B cell (primary cell): ENCODE results near the gene LRRC4. TPM values are rescaled to one million over a fixed set of nuclear protein-coding genes. Genes with fewer than 3 reads are reported as not detected.

Experiments used
- ATAC-seq: fragments of 200-7000 bp; cut with Tn5 transposase; one replicate; pipeline ENCODE4 v1.10.0; 2021; ENCODE audit warnings: low read depth, mild to moderate bottlenecking, moderate number of reproducible peaks, moderate library complexity
- CTCF ChIA-PET: fragments of 350-600 bp; sonication (Branson Sonifier 250); formaldehyde crosslinking; loops from one replicate; lab custom pipeline; 2021; ENCODE audit warnings: antibody characterized with exemption, inconsistent platforms; lab: Charles Lee
- POLR2A ChIA-PET: fragments of 350-600 bp; sonication (Branson Sonifier 250); formaldehyde crosslinking; loops from one replicate; lab custom pipeline; 2021; ENCODE audit warnings: antibody characterized with exemption; lab: Charles Lee
- DNase-seq: peaks from one replicate; pipeline ENCODE4 v3.0.0; 2013
- H2AFZ ChIP-seq: 2 replicates; pipeline ENCODE4 v1.6.1; 2012; ENCODE audit warnings: mild to moderate bottlenecking, low read depth, low read length; ENCODE audit not compliant: insufficient read depth, poor library complexity, severe bottlenecking
- H3K27ac ChIP-seq, 2 donors: 1 replicate in 1 of 2; 2 replicates in 1 of 2; pipeline ENCODE4 v1.5.1; 2012 to 2013; ENCODE audit warnings: low read length in 2 of 2, mild to moderate bottlenecking in 2 of 2, moderate library complexity in 1 of 2
- H3K27me3 ChIP-seq, 4 experiments: fragments of 200-600 bp in 1 of 4; sonication (generic) in 1 of 4; replicated peaks in 1 of 4; 1 replicate in 2 of 4; 2 replicates in 2 of 4; pipeline versions ENCODE4 v1.6.1 to v1.7.0; 2013 to 2016; ENCODE audit warnings: low read length in 3 of 4, mild to moderate bottlenecking in 2 of 4, mixed read lengths in 1 of 4, moderate library complexity in 1 of 4; ENCODE audit not compliant: insufficient read depth in 4 of 4, control insufficient read depth in 3 of 4; ENCODE audit errors: control extremely low read depth in 1 of 4
- H3K36me3 ChIP-seq, 2 experiments: replicated peaks in 1 of 2; 1 replicate in 1 of 2; 2 replicates in 1 of 2; pipeline versions ENCODE4 v1.6.1 to v1.7.1; 2013; ENCODE audit warnings: low read length in 1 of 2; ENCODE audit not compliant: insufficient read depth in 2 of 2, control insufficient read depth in 1 of 2; ENCODE audit errors: control extremely low read depth in 1 of 2, extremely low read depth in 1 of 2
- H3K4me1 ChIP-seq, 2 donors: fragments of 200-600 bp in 1 of 2; sonication (generic) in 1 of 2; 1 replicate in 1 of 2; 2 replicates in 1 of 2; pipeline versions ENCODE4 v1.5.1 to v1.6.1; 2013 to 2017; ENCODE audit warnings: low read length in 2 of 2; ENCODE audit not compliant: control insufficient read depth in 2 of 2, insufficient read depth in 2 of 2
- H3K4me2 ChIP-seq: replicated peaks from 2 replicates; pipeline ENCODE3; 2012; ENCODE audit warnings: mild to moderate bottlenecking, low read depth, low read length; ENCODE audit not compliant: poor library complexity, severe bottlenecking
- H3K4me3 ChIP-seq, 5 experiments: fragments of 200-600 bp in 1 of 5; sonication (generic) in 1 of 5; 1 replicate in 3 of 5; 2 replicates in 2 of 5; pipeline versions ENCODE4 v1.5.1 to v1.7.0; 2011 to 2016; ENCODE audit warnings: low read length in 4 of 5, mild to moderate bottlenecking in 4 of 5, low read depth in 2 of 5, control low read depth in 1 of 5, moderate library complexity in 1 of 5; ENCODE audit not compliant: insufficient read depth in 1 of 5; ENCODE audit errors: control extremely low read depth in 1 of 5, extremely low read depth in 1 of 5
- H3K79me2 ChIP-seq: fragments of 200-600 bp; sonication (generic); one replicate; pipeline ENCODE4 v1.6.0; 2016; ENCODE audit warnings: low read length; ENCODE audit not compliant: control insufficient read depth, insufficient read depth
- H3K9ac ChIP-seq: fragments of 200-600 bp; sonication (generic); 2 replicates; pipeline ENCODE4 v1.6.1; 2017; ENCODE audit warnings: mild to moderate bottlenecking, low read length, moderate library complexity
- H3K9me3 ChIP-seq, 3 donors: one replicate each; pipeline versions ENCODE4 v1.6.1 to v1.7.1; 2013; ENCODE audit warnings: low read length in 2 of 3; ENCODE audit not compliant: control insufficient read depth in 2 of 3, insufficient read depth in 1 of 3; ENCODE audit errors: control extremely low read depth in 1 of 3
- H4K20me1 ChIP-seq: 2 replicates; pipeline ENCODE4 v1.6.0; 2012; ENCODE audit warnings: mild to moderate bottlenecking, low read length; ENCODE audit not compliant: insufficient read depth, control insufficient read depth, poor library complexity, severe bottlenecking
- H3K27ac Mint-ChIP-seq: one replicate; pipeline ENCODE4 v1.8.0; 2021; ENCODE audit warnings: mixed read lengths
- H3K27me3 Mint-ChIP-seq: one replicate; pipeline ENCODE4 v1.8.0; 2021; ENCODE audit warnings: mixed read lengths
- H3K4me1 Mint-ChIP-seq: one replicate; pipeline ENCODE4 v1.8.0; 2021; ENCODE audit warnings: mixed read lengths
- H3K4me3 Mint-ChIP-seq: one replicate; pipeline ENCODE4 v1.8.0; 2021; ENCODE audit warnings: mixed read lengths
- H3K9me3 Mint-ChIP-seq: one replicate; pipeline ENCODE4 v1.8.0; 2022; ENCODE audit warnings: mixed read lengths; ENCODE audit not compliant: insufficient read depth
- EZH2 ChIP-seq: IDR thresholded peaks from 2 replicates; pipeline ENCODE4 v1.6.1; 2012; ENCODE audit warnings: borderline replicate concordance, low read depth, mild to moderate bottlenecking, moderate library complexity, low read length; ENCODE audit not compliant: insufficient read depth, poor library complexity, severe bottlenecking
- WGBS: methylation state at CpG from one replicate; pipeline ENCODE4 v1.1.5; 2013; ENCODE audit warnings: missing lambda C conversion rate; ENCODE audit not compliant: insufficient coverage; 5-methylcytosine and 5-hydroxymethylcytosine counted together
- intact Hi-C: fragments of 100-400 bp; cut with micrococcal nuclease; formaldehyde crosslinking; loops from one replicate; pipeline ENCODE4 v1.10.0; 2022
- polyA plus RNA-seq: library from polyadenylated mRNA; depleted of rRNA; stranded (reverse); fragments of >200 nt; gene quantifications from 2 replicates; pipeline ENCODE4 v1.2.3, GENCODE V29; 2012
- total RNA-seq, 2 donors: library from RNA; stranded (reverse); fragments of 120-200 nt in 1 of 2; gene quantifications; 1 replicate in 1 of 2; 2 replicates in 1 of 2; pipeline versions ENCODE4 v1.2.3 to v1.2.4, GENCODE V29; 2013 to 2022
- TF ChIP-seq, protein P1 (sequence below): fragments of 200-600 bp; IDR thresholded peaks from one replicate; pipeline ENCODE4 v1.8.0; 2022; ENCODE audit warnings: antibody characterized with exemption, mild to moderate bottlenecking

The LRRC4 gene
- total and polyA plus RNA-seq, 2 donors (not counting 1 experiment from before 2014, with no cell fraction given), result 0.98 to 1.2 TPM

DNA sequence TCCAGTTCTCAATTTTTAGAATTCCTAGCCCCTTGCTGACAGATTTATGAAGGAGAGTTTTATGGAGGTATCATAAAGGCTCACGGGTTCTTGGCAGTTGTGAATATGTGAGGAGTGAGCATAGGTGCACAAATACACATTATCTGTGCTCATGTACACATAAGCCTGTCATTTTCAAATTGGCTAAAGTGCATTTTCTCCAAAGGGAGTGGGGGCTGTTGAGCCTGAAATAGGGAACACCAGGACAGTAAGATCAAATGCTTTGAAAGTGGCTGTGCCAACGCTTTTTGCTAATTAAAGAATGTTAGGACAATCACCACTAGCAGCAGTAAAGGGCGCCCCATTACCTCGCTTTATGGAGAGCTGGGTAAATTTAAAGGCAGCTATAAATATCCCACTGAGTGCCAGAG is 8.3 kb upstream of the LRRC4 start:
- no peaks in the 10 kb centered on the region for H3K27me3 Mint-ChIP-seq
- Histone ChIP-seq H3K27ac (no peak overlapping the region), H3K9me3 (no peaks in the 10 kb centered on the region), H2AFZ (no peak overlapping the region), H4K20me1 (no peaks in the 10 kb centered on the region), H3K4me3 (no peak overlapping the region), H3K36me3 (peaks cover 0 to 15% of the 10 kb centered on the region in 2 experiments), H3K27me3 (no peaks in the 10 kb centered on the region), H3K4me2 (no peak overlapping the region), H3K9ac (no peak overlapping the region), H3K4me1 (peaks cover 8 to 26% of the 10 kb centered on the region in 2 donors), H3K79me2 (no peaks in the 10 kb centered on the region)
- ATAC-seq (no peak), DNase-seq (no peak)
- no peak overlapping the region for H3K4me3 Mint-ChIP-seq
- H3K4me1 Mint-ChIP-seq, result peaks cover 32% of the 10 kb centered on the region
- no peaks in the 10 kb centered on the region for H3K9me3 Mint-ChIP-seq
- intact Hi-C loops, result loop anchor here (10.0 kb wide), 1 partner anchor 125 kb away; no protein-coding TSS in a partner anchor
- no peak overlapping the region for H3K27ac Mint-ChIP-seq
- no peak for TF ChIP-seq EZH2
- TF ChIP-seq, protein P1, sequence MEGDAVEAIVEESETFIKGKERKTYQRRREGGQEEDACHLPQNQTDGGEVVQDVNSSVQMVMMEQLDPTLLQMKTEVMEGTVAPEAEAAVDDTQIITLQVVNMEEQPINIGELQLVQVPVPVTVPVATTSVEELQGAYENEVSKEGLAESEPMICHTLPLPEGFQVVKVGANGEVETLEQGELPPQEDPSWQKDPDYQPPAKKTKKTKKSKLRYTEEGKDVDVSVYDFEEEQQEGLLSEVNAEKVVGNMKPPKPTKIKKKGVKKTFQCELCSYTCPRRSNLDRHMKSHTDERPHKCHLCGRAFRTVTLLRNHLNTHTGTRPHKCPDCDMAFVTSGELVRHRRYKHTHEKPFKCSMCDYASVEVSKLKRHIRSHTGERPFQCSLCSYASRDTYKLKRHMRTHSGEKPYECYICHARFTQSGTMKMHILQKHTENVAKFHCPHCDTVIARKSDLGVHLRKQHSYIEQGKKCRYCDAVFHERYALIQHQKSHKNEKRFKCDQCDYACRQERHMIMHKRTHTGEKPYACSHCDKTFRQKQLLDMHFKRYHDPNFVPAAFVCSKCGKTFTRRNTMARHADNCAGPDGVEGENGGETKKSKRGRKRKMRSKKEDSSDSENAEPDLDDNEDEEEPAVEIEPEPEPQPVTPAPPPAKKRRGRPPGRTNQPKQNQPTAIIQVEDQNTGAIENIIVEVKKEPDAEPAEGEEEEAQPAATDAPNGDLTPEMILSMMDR, result no peak
- CTCF ChIA-PET, result interaction anchor here (1.3 kb wide), 2 partner anchors 169 to 170 kb away, joined by 3 to 6 read pairs; no protein-coding TSS in a partner anchor
- WGBS, result 100% methylated on average over 3 of the region's 4 CpGs
- POLR2A ChIA-PET, result no interaction called here

DNA sequence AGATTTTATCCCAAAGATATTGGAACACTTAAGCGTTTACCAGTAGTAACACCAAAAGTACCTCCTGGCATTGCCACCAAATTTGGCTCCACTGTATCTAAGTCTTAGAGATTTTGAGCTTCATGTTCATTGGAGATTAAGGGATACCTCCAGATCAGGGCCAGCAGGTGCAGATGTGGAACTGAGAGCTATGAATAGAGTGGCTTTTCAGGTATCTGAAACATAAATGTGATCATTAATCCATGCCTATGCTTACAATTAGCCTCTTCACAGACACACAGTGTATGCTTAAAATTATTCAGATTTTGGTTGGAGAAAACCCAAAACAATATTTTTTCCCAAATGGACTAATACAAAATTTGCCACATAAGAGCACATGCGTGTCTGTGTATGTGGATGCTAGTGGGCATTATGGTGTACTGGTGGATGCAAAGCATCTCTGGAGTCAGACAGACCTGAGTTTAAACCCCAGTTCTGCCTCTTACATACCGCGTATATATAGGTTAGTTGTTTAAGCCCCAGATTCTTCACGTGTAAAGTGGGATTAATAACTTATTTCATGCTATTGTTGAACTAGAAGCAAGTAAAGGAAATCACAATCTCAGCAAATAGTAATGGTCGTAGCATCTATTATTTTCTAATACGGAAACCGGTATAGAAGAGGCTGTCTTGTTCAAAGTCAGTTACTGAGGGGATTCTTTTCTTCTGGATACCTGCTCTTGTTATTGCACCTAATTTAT is 6.8 kb upstream of the LRRC4 start:
- intact Hi-C loops, result loop anchor here (10.0 kb wide), 1 partner anchor 123 kb away; no protein-coding TSS in a partner anchor
- no CpG with 5 or more reads among the region's 8 CpGs for WGBS
- CTCF ChIA-PET, result interaction anchor here (1.3 to 1.5 kb wide), 3 partner anchors 21 to 172 kb away, joined by 3 to 6 read pairs (median 4); no protein-coding TSS in a partner anchor

More for the DNA sequence above, 6.8 kb upstream of the LRRC4 start:
- POLR2A ChIA-PET, result interaction anchor here (0.6 kb wide), 1 partner anchor 1716 kb away, joined by 4 read pairs; no protein-coding TSS in a partner anchor
- Histone ChIP-seq H3K9ac (no peak overlapping the region), H3K27me3 (peaks cover 0 to 4% (median 0%) of the 10 kb centered on the region in 4 experiments), H4K20me1 (peaks cover 15% of the 10 kb centered on the region), H2AFZ (no peak overlapping the region), H3K4me1 (peaks cover 3 to 23% of the 10 kb centered on the region in 2 donors), H3K27ac (no peak overlapping the region), H3K9me3 (no peaks in the 10 kb centered on the region), H3K4me3 (no peak overlapping the region), H3K36me3 (peaks cover 0 to 15% of the 10 kb centered on the region in 2 experiments), H3K4me2 (no peak overlapping the region), H3K79me2 (peaks cover 3% of the 10 kb centered on the region)
- peaks cover 28% of the 10 kb centered on the region for H3K4me1 Mint-ChIP-seq
- no peak for DNase-seq
- no peaks in the 10 kb centered on the region for H3K9me3 Mint-ChIP-seq
- no peak overlapping the region for H3K27ac Mint-ChIP-seq
- no peak for ATAC-seq
- H3K4me3 Mint-ChIP-seq, result no peak overlapping the region
- TF ChIP-seq, protein P1, result no peak
- TF ChIP-seq EZH2, result no peak
- no peaks in the 10 kb centered on the region for H3K27me3 Mint-ChIP-seq
